GM12892 (cell line): Measurements from ENCODE around the gene DEF6.

Source experiments
- POLR2A ChIP-seq: IDR thresholded peaks from 2 replicates; pipeline ENCODE4 v1.6.1; 2011; ENCODE audit warnings: low read depth, low read length, control low read depth
- POLR2AphosphoS5 ChIP-seq: IDR thresholded peaks from 2 replicates; pipeline ENCODE4 v1.6.1; 2011; ENCODE audit warnings: low read depth, low read length, control low read depth
- TAF1 ChIP-seq: IDR thresholded peaks from 2 replicates; pipeline ENCODE4 v1.6.1; 2011; ENCODE audit warnings: low read depth, mild to moderate bottlenecking, control low read depth, low read length, borderline replicate concordance

DNA sequence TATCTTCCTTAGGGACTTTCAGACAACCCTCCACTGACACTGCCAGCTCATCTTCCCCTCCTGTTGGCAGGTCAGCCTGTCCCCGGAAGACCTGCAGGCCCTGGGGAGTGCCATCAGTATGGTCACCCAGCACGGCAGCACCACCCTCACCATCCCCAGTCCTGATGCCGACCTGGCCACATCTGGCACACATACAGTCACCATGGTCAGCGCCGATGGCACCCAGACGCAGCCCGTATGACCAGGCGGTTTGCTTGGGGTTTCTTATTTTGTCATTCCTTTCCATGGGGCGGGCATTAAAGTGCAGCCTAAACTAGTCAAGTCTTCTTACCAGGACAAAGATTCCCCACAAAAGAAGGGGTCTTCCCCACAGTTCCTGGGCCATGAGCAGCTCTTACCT lies 3.9 kb upstream of the DEF6 start:
- TF ChIP-seq POLR2A (no peak), POLR2AphosphoS5 (no peak), TAF1 (no peak)
